ENCODE data around the gene TRMT11. TPM values are rescaled to one million over a fixed set of nuclear protein-coding genes. Genes with fewer than 3 reads are reported as not detected.

TRMT11 gene
- total RNA-seq, 1 experiment from 2014 or later, result 17.9 TPM

DNA sequence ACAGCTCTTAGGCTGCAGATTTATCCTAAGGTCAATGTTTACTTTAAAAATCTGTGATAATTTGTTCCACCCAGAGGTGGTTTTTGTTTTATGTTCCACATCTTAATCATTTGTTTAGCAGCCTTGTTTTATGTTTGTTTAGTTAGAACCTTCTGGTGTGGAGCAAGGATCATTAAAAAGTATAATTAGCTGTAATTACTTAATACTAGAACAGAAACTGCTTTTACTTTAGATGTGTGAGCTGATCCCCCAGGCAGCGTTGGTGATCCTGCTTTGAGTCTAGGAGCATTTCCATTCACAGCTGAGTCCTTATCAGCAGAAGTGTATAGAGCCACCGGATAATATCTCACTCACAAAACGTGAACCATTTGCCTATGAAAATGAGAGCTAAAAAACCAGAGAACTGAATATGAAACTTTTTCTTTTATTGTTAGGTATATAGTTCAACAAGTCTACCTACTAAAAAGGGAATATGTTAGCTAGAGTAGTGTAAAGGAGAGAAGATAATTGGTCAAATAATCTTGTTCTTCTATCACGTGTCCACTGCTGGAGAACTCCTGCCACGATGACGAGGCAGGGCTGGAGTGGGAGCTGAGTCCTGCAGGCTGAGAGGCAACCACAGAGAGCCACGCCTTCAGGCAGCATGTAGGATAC, 78.5 kb downstream of the TRMT11 start:
- Histone ChIP-seq H3K36me3 (ENCODE audit: low read depth, low read length) (no peaks in the 10 kb centered on the region), H2AFZ (ENCODE audit: low read length) (no peak overlapping the region), H4K20me1 (ENCODE audit: low read length) (no peaks in the 10 kb centered on the region), H3K9me2 (replicated peaks; ENCODE audit: low read length) (no peaks in the 10 kb centered on the region), H3K27me3 (ENCODE audit: low read length) (no peaks in the 10 kb centered on the region), H3K27ac (ENCODE audit: low read length) (no peak overlapping the region), H3F3A (ENCODE audit: low read length, unreplicated experiment) (no peaks in the 10 kb centered on the region), H3K4me2 (ENCODE audit: low read length) (no peak overlapping the region), H3K9ac (ENCODE audit: low read length) (no peak overlapping the region), H3K4me1 (ENCODE audit: insufficient read depth, low read length) (no peaks in the 10 kb centered on the region), H3K4me3 (ENCODE audit: low read length) (no peak overlapping the region), H3K9me3 (ENCODE audit: low read length) (no peaks in the 10 kb centered on the region), H3K79me2 (ENCODE audit: low read length) (no peaks in the 10 kb centered on the region)
- no TSS peak for BruUV-seq (replicated peaks)
- TF ChIP-seq, protein P1, sequence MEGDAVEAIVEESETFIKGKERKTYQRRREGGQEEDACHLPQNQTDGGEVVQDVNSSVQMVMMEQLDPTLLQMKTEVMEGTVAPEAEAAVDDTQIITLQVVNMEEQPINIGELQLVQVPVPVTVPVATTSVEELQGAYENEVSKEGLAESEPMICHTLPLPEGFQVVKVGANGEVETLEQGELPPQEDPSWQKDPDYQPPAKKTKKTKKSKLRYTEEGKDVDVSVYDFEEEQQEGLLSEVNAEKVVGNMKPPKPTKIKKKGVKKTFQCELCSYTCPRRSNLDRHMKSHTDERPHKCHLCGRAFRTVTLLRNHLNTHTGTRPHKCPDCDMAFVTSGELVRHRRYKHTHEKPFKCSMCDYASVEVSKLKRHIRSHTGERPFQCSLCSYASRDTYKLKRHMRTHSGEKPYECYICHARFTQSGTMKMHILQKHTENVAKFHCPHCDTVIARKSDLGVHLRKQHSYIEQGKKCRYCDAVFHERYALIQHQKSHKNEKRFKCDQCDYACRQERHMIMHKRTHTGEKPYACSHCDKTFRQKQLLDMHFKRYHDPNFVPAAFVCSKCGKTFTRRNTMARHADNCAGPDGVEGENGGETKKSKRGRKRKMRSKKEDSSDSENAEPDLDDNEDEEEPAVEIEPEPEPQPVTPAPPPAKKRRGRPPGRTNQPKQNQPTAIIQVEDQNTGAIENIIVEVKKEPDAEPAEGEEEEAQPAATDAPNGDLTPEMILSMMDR (conservative IDR thresholded peaks at IDR 0.05; ENCODE audit: low read depth, low read length), result no peak
- TF ChIP-seq EZH2 (IDR thresholded peaks at IDR 0.05; ENCODE audit: low read length, unreplicated experiment), result no peak
- TF ChIP-seq EZH2phosphoT487 (IDR thresholded peaks at IDR 0.05; ENCODE audit: borderline replicate concordance, low read length), result no peak
- intact Hi-C loops (cut with micrococcal nuclease), result no loop called here
- CTCF ChIA-PET, result no interaction called here
- POLR2A ChIA-PET (ENCODE audit: unreplicated experiment), result no interaction called here
- no peak for ATAC-seq
- no peak for DNase-seq

DNA sequence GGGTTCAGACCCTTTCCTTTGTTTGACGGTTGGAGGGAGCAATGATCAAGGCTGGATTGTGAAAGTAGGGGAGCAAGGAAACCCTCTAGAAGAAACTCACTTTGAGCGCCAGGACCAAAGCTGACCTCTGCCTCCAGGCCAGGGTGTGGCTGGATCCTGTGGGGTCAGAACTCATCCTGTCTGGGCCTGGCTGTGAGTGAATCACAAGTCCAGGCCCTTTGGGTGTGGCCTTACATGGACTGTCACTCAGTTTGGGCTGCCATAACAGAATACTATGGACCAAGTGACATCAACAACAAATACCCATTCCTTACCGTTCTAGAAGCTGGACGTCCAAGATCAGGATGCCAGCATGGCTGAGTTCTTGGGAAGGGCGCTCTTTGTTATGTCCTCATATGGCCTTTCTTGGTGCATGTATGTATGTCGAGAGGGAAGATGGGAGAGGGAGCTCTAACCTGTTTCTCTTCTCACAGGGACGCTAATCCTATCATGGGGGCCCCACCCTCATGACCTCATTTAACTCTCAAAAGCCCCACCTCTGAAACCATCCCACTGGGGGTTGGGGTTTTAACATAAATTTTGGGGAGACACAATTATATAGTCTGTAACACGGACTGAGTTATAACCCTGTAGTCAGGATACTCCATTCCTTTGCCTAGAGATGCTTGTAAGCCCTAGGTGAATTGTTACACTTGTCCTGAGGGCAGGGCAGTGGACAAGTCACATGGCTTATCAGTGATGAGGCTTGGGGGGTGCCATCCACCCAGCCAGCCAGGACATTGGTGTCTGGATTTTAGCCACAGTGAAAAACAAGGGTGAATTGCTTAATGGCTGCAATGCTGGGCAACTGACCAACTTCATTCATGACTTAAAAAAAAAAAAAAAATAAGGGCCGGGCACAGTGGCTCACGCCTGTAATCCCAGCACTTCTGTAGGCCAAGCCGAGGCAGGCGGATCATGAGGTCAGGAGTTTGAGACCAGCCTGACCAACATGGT, 80.0 kb downstream of the TRMT11 start:
- no TSS peak for BruUV-seq (replicated peaks)
- Histone ChIP-seq H3K4me3 (ENCODE audit: low read length) (no peak overlapping the region), H3F3A (ENCODE audit: low read length, unreplicated experiment) (no peaks in the 10 kb centered on the region), H3K9me2 (replicated peaks; ENCODE audit: low read length) (no peaks in the 10 kb centered on the region), H3K9me3 (ENCODE audit: low read length) (no peaks in the 10 kb centered on the region), H3K79me2 (ENCODE audit: low read length) (no peaks in the 10 kb centered on the region), H3K36me3 (ENCODE audit: low read depth, low read length) (no peaks in the 10 kb centered on the region), H3K9ac (ENCODE audit: low read length) (no peak overlapping the region), H3K4me2 (ENCODE audit: low read length) (no peak overlapping the region), H3K27me3 (ENCODE audit: low read length) (no peaks in the 10 kb centered on the region), H3K27ac (ENCODE audit: low read length) (no peak overlapping the region), H2AFZ (ENCODE audit: low read length) (no peak overlapping the region), H3K4me1 (ENCODE audit: insufficient read depth, low read length) (no peaks in the 10 kb centered on the region), H4K20me1 (ENCODE audit: low read length) (no peaks in the 10 kb centered on the region)
- ATAC-seq (no peak; the same call in 1 of the 2 replicates), DNase-seq (no peak)
- intact Hi-C loops (cut with micrococcal nuclease), result no loop called here
- POLR2A ChIA-PET (ENCODE audit: unreplicated experiment), result no interaction called here
- CTCF ChIA-PET, result no interaction called here
- no peak for TF ChIP-seq EZH2 (IDR thresholded peaks at IDR 0.05; ENCODE audit: low read length, unreplicated experiment)
- TF ChIP-seq, protein P1 (conservative IDR thresholded peaks at IDR 0.05; ENCODE audit: low read depth, low read length), result no peak
- no peak for TF ChIP-seq EZH2phosphoT487 (IDR thresholded peaks at IDR 0.05; ENCODE audit: borderline replicate concordance, low read length)
